ENCODE results near the gene PRM2.

- TF ChIP-seq CTCF (IDR thresholded peaks at IDR 0.05 in 8 of 11, conservative IDR thresholded peaks at IDR 0.05 in 3 of 11) (no peak), POLR2AphosphoS5 (IDR thresholded peaks at IDR 0.05) (no peak)
These were observed 19.4 kb upstream of the PRM2 start for GRCh38 chr16:11295672-11296071.
